ENCODE measurements around the gene HCST. TPM values are rescaled to one million over a fixed set of nuclear protein-coding genes. Genes with fewer than 3 reads are reported as not detected.
"Not testable (repeated sequence)": the region's sequence is repeated elsewhere in the genome, so short reads cannot be mapped to it uniquely, and the experiment has no call there.

HCST gene
- total and polyA plus RNA-seq, 2 donors from 2014 or later: 10.6 to 16.7 TPM

- Histone ChIP-seq H3K4me3 (ENCODE audit: low read length in 3 of 3) (no peak overlapping the region), H3K9me3 (ENCODE audit: control insufficient read depth in 2 of 3, insufficient read depth in 1 of 3, low read length in 3 of 3) (no peaks in the 10 kb centered on the region), H3K36me3 (ENCODE audit: control insufficient read depth in 2 of 3, insufficient read depth in 3 of 3, low read length in 3 of 3) (no peaks in the 10 kb centered on the region), H3K9ac (ENCODE audit: low read length in 3 of 3) (no peak overlapping the region), H3K4me1 (ENCODE audit: control insufficient read depth in 2 of 3, insufficient read depth in 2 of 3, low read depth in 1 of 3, low read length in 3 of 3) (peaks cover 0 to 6% (median 0%) of the 10 kb centered on the region in 3 donors), H3K27ac (ENCODE audit: low read depth in 2 of 2, low read length in 2 of 2) (no peak overlapping the region), H3K27me3 (ENCODE audit: control insufficient read depth, insufficient read depth, low read length) (no peaks in the 10 kb centered on the region)
- DNase-seq (peak in 4 of 5 donors; percentile 80 to 92 (median 85)), FAIRE-seq (no peak)
- TF ChIP-seq CTCF (IDR thresholded peaks at IDR 0.05; ENCODE audit: borderline replicate concordance, extremely low read depth, insufficient read depth): no peak
- intact Hi-C loops (cut with DNase I): no loop called here
Observed at GRCh38 chr19:35869327-35870123, 32.8 kb upstream of the HCST start.

- H3K9ac ChIP-seq (ENCODE audit: low read length in 3 of 3); FAIRE-seq; DNase-seq; H3K9me3 ChIP-seq (ENCODE audit: control insufficient read depth in 2 of 3, insufficient read depth in 1 of 3, low read length in 3 of 3); intact Hi-C loops (cut with DNase I); H3K4me1 ChIP-seq (ENCODE audit: control insufficient read depth in 2 of 3, insufficient read depth in 2 of 3, low read depth in 1 of 3, low read length in 3 of 3); H3K27ac ChIP-seq (ENCODE audit: low read depth in 2 of 2, low read length in 2 of 2); H3K36me3 ChIP-seq (ENCODE audit: control insufficient read depth in 2 of 3, insufficient read depth in 3 of 3, low read length in 3 of 3); H3K27me3 ChIP-seq (ENCODE audit: control insufficient read depth, insufficient read depth, low read length); H3K4me3 ChIP-seq (ENCODE audit: low read length in 3 of 3): not testable (repeated sequence)
Observed at GRCh38 chr19:35870124-35870736, 32.1 kb upstream of the HCST start.

DNA sequence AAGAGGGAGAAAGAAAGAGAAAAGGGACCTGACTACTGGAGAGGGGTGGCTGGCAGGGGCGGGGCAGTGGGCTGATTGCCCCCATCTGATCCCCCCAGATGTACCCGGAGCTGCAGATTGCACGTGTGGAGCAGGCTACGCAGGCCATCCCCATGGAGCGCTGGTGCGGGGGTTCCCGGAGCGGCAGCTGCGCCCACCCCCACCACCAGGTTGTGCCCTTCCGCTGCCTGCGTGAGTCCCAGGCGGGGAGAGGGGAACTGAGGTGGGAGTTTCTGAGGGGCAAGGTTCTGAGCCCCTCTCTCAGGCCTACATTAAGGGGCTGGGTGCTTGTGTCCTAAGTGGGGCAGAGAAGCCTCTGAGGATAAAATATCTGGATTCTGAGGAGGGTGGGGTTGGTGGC lies 31.5 kb upstream of the HCST start:
- H3K27me3 ChIP-seq (ENCODE audit: control insufficient read depth, insufficient read depth, low read length): no peaks in the 10 kb centered on the region
- DNase-seq: no peak

More for the DNA sequence above, 31.5 kb upstream of the HCST start:
- no peaks in the 10 kb centered on the region for H3K9me3 ChIP-seq (ENCODE audit: control insufficient read depth in 2 of 3, insufficient read depth in 1 of 3, low read length in 3 of 3)
- H3K27ac ChIP-seq (ENCODE audit: low read depth in 2 of 2, low read length in 2 of 2): no peak overlapping the region
- FAIRE-seq: no peak
- H3K4me1 ChIP-seq (ENCODE audit: control insufficient read depth in 2 of 3, insufficient read depth in 2 of 3, low read depth in 1 of 3, low read length in 3 of 3): peaks cover 0 to 6% (median 0%) of the 10 kb centered on the region in 3 donors
- H3K4me3 ChIP-seq (ENCODE audit: low read length in 3 of 3): no peak overlapping the region
- intact Hi-C loops (cut with DNase I): no loop called here
- no peak overlapping the region for H3K9ac ChIP-seq (ENCODE audit: low read length in 3 of 3)
- TF ChIP-seq CTCF (IDR thresholded peaks at IDR 0.05; ENCODE audit: borderline replicate concordance, extremely low read depth, insufficient read depth): no peak
- H3K36me3 ChIP-seq (ENCODE audit: control insufficient read depth in 2 of 3, insufficient read depth in 3 of 3, low read length in 3 of 3): no peaks in the 10 kb centered on the region

Data from kidney (tissue), 14 donors.